Neural progenitor cell (in vitro differentiated cells): Measurements from ENCODE around the gene NR1H4.

ENCODE experiments used
- EZH2 ChIP-seq: fragments of 200-600 bp; sonication (generic); IDR thresholded peaks from 2 replicates; pipeline ENCODE4 v1.6.1; 2017; ENCODE audit warnings: antibody characterized with exemption, mild to moderate bottlenecking, moderate library complexity
- TF ChIP-seq, protein P1 (sequence below): fragments of 200-600 bp; sonication (generic); IDR thresholded peaks from 2 replicates; pipeline ENCODE4 v1.5.1; 2017; ENCODE audit warnings: antibody characterized with exemption, mild to moderate bottlenecking

GRCh38 chr12:100579844-100580243, 106.2 kb downstream of the NR1H4 start:
- TF ChIP-seq, protein P1, sequence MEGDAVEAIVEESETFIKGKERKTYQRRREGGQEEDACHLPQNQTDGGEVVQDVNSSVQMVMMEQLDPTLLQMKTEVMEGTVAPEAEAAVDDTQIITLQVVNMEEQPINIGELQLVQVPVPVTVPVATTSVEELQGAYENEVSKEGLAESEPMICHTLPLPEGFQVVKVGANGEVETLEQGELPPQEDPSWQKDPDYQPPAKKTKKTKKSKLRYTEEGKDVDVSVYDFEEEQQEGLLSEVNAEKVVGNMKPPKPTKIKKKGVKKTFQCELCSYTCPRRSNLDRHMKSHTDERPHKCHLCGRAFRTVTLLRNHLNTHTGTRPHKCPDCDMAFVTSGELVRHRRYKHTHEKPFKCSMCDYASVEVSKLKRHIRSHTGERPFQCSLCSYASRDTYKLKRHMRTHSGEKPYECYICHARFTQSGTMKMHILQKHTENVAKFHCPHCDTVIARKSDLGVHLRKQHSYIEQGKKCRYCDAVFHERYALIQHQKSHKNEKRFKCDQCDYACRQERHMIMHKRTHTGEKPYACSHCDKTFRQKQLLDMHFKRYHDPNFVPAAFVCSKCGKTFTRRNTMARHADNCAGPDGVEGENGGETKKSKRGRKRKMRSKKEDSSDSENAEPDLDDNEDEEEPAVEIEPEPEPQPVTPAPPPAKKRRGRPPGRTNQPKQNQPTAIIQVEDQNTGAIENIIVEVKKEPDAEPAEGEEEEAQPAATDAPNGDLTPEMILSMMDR, result no peak
- no peak for TF ChIP-seq EZH2
